Activated CD4-positive, alpha-beta T cell treated with anti-CD3 and anti-CD28 coated beads for 1 hour (primary cell): Measurements from ENCODE around the gene BBS1.

Experiments used
- DNase-seq: peaks from one replicate; pipeline ENCODE4 v3.0.0-alpha.2; 2020

BBS1 gene

GRCh38 chr11:66477263-66478201 lies 32.9 kb upstream of the BBS1 start:
- no peak for DNase-seq

GRCh38 chr11:66478729-66479393 lies 31.6 kb upstream of the BBS1 start:
- no peak for DNase-seq

GRCh38 chr11:66479394-66480116 lies 30.9 kb upstream of the BBS1 start:
- DNase-seq, result no peak

GRCh38 chr11:66480117-66480938 lies 30.1 kb upstream of the BBS1 start, which contains the start of gene DPP3:
Gene DPP3 (plus strand): TSS chr11:66480434. CDS start chr11:66482201, 1,767 bp downstream.
- peak; percentile 89 for DNase-seq

- no peak for DNase-seq
Measured at GRCh38 chr11:66484806-66485380, 25.5 kb upstream of the BBS1 start.

GRCh38 chr11:66488957-66489356 lies 21.5 kb upstream of the BBS1 start:
- DNase-seq, result no peak

DNA sequence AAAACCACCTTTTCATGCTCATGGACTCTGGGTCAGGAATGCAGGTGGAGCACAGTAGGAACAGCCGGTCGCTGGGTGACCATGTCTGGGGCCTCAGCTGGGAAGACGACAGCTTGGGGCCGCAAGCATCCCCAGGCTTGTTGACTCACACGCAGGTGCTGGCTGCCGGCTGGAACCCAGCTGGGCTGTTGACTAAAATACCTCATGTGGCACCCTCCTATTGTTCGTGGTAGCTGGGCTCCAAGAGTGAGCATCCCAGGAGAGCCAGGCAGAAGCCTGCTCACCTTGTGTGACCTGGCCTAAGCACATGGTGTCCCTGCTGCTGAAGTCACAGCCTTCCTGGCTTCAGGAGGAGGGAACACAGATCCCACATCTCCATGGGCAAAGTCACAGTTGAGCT lies 20.8 kb upstream of the BBS1 start:
- no peak for DNase-seq

- DNase-seq, result no peak
Measured at GRCh38 chr11:66491315-66491935, 19.0 kb upstream of the BBS1 start.

GRCh38 chr11:66492161-66492865 lies 18.1 kb upstream of the BBS1 start:
- no peak for DNase-seq

GRCh38 chr11:66493130-66493529 lies 17.3 kb upstream of the BBS1 start:
- DNase-seq, result no peak

DNA sequence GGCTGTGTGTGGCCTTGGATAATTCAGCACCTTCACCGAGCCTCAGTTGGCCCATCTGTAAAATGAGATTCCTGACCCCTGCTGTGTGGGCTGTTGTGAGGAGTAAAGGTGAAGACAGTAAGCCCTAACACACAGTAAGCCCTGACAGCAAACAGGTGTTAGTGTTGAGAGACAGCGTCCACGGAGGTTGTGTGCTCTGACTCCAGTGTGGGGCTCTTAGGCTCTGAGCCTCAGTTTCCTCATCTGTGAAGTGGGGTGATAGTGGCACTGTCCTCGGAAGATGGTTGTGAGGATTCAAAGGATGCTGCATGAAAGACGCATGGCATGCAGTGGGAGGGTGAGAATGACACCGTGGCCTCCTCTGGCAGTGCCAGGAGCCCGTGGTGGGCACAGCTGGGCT lies 16.0 kb upstream of the BBS1 start:
- no peak for DNase-seq

- no peak for DNase-seq
Measured at GRCh38 chr11:66494935-66495334, 15.5 kb upstream of the BBS1 start.

- no peak for DNase-seq
Measured at GRCh38 chr11:66495401-66495854, 15.0 kb upstream of the BBS1 start.

DNA sequence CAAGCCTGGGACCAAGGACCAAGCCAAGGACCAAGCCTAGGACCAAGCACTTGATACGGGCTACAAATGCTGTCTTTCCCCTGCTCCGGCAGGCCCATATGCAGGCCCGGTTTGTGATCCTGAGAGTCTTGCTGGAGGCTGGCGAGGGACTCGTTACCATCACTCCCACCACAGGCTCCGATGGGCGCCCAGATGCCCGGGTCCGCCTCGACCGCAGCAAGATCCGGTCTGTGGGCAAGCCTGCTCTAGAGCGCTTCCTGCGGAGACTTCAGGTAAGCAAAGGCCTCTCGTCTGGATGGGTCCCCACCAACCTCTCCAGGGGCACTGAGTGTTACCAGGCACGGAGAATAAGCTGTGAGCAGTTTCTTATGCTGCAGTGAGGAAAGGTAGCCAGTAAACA lies 13.2 kb upstream of the BBS1 start:
- no peak for DNase-seq

- no peak for DNase-seq
Measured at GRCh38 chr11:66498506-66498905, 11.9 kb upstream of the BBS1 start.

- no peak for DNase-seq
Measured at GRCh38 chr11:66505276-66505816, 5.1 kb upstream of the BBS1 start.

- DNase-seq, result no peak
Measured at GRCh38 chr11:66509131-66509561, 1.3 kb upstream of the BBS1 start.

GRCh38 chr11:66510990-66511339 lies 530 bp downstream of the BBS1 start:
- DNase-seq, result no peak

GRCh38 chr11:66523611-66524010 lies 13.2 kb downstream of the BBS1 start:
- no peak for DNase-seq

- DNase-seq, result no peak
Measured at GRCh38 chr11:66524304-66525040, 14.0 kb downstream of the BBS1 start.
